Peyer's patch (tissue), 4 donors: ENCODE results near the gene CETP.

Experiments
- POLR2A ChIP-seq, 2 donors: fragments of 450-650 bp; IDR thresholded peaks; one replicate each; pipeline ENCODE4 v1.5.1; 2017; ENCODE audit warnings: antibody characterized with exemption in 2 of 2, mild to moderate bottlenecking in 2 of 2, moderate library complexity in 2 of 2
- TF ChIP-seq, protein P1 (sequence below), 6 experiments: fragments of 450-650 bp in 4 of 6; fragments of 200-600 bp in 2 of 6; sonication (generic) in 1 of 6; IDR thresholded peaks; one replicate each; pipeline ENCODE4 v1.5.1; 2017 to 2019; ENCODE audit warnings: antibody characterized with exemption in 6 of 6, mild to moderate bottlenecking in 3 of 6, moderate library complexity in 1 of 6

DNA sequence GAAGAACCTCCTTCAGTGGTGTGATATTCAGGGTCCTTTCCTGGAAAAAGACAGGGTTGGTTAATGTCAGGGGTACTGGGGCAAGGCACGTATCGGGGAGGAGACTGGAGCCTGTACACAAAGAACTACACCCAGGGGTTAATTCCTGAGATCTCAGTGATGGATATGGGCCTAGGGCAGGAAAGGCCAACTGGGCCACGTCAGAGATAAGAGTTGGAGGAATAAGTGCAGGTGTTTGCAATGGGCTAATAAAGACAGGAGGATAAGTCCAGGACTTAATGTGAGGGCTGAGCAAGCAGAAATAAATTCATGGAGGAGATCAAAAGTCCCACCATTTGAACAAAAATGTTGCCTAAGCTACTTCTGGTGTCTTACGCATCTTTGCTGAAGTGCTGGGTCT is 40.2 kb upstream of the CETP start:
- TF ChIP-seq, protein P1, sequence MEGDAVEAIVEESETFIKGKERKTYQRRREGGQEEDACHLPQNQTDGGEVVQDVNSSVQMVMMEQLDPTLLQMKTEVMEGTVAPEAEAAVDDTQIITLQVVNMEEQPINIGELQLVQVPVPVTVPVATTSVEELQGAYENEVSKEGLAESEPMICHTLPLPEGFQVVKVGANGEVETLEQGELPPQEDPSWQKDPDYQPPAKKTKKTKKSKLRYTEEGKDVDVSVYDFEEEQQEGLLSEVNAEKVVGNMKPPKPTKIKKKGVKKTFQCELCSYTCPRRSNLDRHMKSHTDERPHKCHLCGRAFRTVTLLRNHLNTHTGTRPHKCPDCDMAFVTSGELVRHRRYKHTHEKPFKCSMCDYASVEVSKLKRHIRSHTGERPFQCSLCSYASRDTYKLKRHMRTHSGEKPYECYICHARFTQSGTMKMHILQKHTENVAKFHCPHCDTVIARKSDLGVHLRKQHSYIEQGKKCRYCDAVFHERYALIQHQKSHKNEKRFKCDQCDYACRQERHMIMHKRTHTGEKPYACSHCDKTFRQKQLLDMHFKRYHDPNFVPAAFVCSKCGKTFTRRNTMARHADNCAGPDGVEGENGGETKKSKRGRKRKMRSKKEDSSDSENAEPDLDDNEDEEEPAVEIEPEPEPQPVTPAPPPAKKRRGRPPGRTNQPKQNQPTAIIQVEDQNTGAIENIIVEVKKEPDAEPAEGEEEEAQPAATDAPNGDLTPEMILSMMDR (IDR thresholded peaks at IDR 0.05) = no peak
- TF ChIP-seq POLR2A (IDR thresholded peaks at IDR 0.05) = no peak
